Esophagus muscularis mucosa (tissue), 3 donors: ENCODE measurements around the gene STARD8.

Experiments
- POLR2A ChIP-seq: fragments of 450-650 bp; IDR thresholded peaks from one replicate; pipeline ENCODE4 v1.6.1; 2017; ENCODE audit warnings: antibody characterized with exemption, moderate library complexity, mild to moderate bottlenecking, low read depth
- TF ChIP-seq, protein P1 (sequence below), 3 experiments: fragments of 200-600 bp in 2 of 3; fragments of 450-650 bp in 1 of 3; sonication (generic) in 2 of 3; IDR thresholded peaks; one replicate each; pipeline ENCODE4 v1.5.1; 2017 to 2019; ENCODE audit warnings: antibody characterized with exemption in 3 of 3, mild to moderate bottlenecking in 2 of 3, moderate library complexity in 1 of 3

DNA sequence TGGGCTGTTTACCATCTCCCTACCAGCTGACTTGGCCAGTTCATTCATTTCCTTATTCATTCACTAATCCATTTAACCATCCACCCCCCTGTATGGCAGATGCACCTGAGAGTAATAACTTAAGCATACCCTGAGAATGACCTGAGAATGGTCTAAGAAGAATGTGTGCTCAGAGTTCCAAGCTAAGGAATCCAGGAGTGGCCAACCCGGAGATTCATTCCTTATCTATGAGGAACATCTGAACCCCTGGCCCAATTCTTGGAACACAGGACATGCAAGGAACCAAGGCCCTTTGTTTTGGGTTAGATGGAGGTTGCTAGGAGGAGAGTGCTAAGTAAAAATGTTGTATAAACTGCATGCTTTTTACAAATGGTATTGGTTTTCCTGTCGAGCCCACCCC is 13.5 kb upstream of the STARD8 start:
- TF ChIP-seq POLR2A: no peak
- TF ChIP-seq, protein P1, sequence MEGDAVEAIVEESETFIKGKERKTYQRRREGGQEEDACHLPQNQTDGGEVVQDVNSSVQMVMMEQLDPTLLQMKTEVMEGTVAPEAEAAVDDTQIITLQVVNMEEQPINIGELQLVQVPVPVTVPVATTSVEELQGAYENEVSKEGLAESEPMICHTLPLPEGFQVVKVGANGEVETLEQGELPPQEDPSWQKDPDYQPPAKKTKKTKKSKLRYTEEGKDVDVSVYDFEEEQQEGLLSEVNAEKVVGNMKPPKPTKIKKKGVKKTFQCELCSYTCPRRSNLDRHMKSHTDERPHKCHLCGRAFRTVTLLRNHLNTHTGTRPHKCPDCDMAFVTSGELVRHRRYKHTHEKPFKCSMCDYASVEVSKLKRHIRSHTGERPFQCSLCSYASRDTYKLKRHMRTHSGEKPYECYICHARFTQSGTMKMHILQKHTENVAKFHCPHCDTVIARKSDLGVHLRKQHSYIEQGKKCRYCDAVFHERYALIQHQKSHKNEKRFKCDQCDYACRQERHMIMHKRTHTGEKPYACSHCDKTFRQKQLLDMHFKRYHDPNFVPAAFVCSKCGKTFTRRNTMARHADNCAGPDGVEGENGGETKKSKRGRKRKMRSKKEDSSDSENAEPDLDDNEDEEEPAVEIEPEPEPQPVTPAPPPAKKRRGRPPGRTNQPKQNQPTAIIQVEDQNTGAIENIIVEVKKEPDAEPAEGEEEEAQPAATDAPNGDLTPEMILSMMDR (IDR thresholded peaks at IDR 0.05): no peak
